Activated B cell treated with CpG ODN at 0.5 μM for 24 hours (primary cell): Measurements from ENCODE around the gene PROK2. TPM values are rescaled to one million over a fixed set of nuclear protein-coding genes. Genes with fewer than 3 reads are reported as not detected.

Experiments used
- ATAC-seq: fragments of 200-7000 bp; cut with Tn5 transposase; one replicate; pipeline ENCODE4 v1.10.0; 2021; ENCODE audit warnings: low read depth, mild to moderate bottlenecking, moderate library complexity
- CTCF ChIA-PET: fragments of 350-600 bp; sonication (Branson Sonifier 250); formaldehyde crosslinking; loops from one replicate; lab custom pipeline; 2021; ENCODE audit warnings: antibody characterized with exemption; lab: Charles Lee
- POLR2A ChIA-PET: fragments of 350-600 bp; sonication (Branson Sonifier 250); formaldehyde crosslinking; loops from one replicate; lab custom pipeline; 2021; ENCODE audit warnings: antibody characterized with exemption; lab: Charles Lee
- DNase-seq: peaks from one replicate; pipeline ENCODE4 v3.0.0; 2022
- H3K27ac Mint-ChIP-seq: one replicate; pipeline ENCODE4 v1.8.0; 2020; ENCODE audit warnings: mixed read lengths
- H3K27me3 Mint-ChIP-seq: one replicate; pipeline ENCODE4 v1.8.0; 2021; ENCODE audit warnings: mixed read lengths
- H3K36me3 Mint-ChIP-seq: one replicate; pipeline ENCODE4 v1.8.0; 2021; ENCODE audit warnings: low read depth, mixed read lengths
- H3K4me1 Mint-ChIP-seq: one replicate; pipeline ENCODE4 v1.8.0; 2021; ENCODE audit warnings: mixed read lengths
- H3K4me3 Mint-ChIP-seq: one replicate; pipeline ENCODE4 v1.8.0; 2020; ENCODE audit warnings: mild to moderate bottlenecking, mixed read lengths
- H3K9me3 Mint-ChIP-seq: one replicate; pipeline ENCODE4 v1.8.0; 2020; ENCODE audit warnings: mixed read lengths
- CTCF ChIP-seq: fragments of 200-600 bp; IDR thresholded peaks from one replicate; pipeline ENCODE4 v1.8.0; 2022; ENCODE audit warnings: antibody characterized with exemption, mild to moderate bottlenecking
- intact Hi-C: fragments of 100-400 bp; cut with micrococcal nuclease; formaldehyde crosslinking; loops from one replicate; pipeline ENCODE4 v1.15.1; 2024
- total RNA-seq: library from RNA; stranded (reverse); gene quantifications from 2 replicates; pipeline ENCODE4 v1.2.3, GENCODE V29; 2022

PROK2 gene
- total RNA-seq, 1 donor from 2014 or later: not detected

DNA sequence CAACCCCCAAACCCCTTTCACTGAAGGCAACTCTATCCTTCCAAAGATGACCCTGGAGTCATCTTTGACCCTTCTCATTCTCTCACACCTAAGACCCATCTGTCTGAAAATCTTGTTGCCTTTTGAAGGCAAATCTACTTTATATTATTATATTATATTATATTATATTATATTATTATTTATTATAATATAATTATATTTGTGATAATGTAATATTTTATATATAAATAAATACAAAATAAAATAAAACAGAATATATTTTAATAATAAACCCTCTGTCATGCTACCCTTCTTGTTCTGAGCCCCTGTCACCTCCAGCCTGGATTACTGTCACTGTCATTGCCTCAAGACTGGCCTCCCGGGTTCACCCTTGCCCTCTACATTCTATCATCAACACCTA lies 5.0 kb upstream of the PROK2 start:
- Mint-ChIP-seq H3K36me3 (no peaks in the 10 kb centered on the region), H3K4me1 (peaks cover 8% of the 10 kb centered on the region), H3K9me3 (no peaks in the 10 kb centered on the region), H3K4me3 (no peak overlapping the region), H3K27ac (no peak overlapping the region), H3K27me3 (peaks cover 35% of the 10 kb centered on the region)
- ChIA-PET CTCF (no interaction called here), POLR2A (no interaction called here)
- intact Hi-C loops: no loop called here
- DNase-seq: no peak
- no peak for ATAC-seq
- TF ChIP-seq CTCF: no peak

DNA sequence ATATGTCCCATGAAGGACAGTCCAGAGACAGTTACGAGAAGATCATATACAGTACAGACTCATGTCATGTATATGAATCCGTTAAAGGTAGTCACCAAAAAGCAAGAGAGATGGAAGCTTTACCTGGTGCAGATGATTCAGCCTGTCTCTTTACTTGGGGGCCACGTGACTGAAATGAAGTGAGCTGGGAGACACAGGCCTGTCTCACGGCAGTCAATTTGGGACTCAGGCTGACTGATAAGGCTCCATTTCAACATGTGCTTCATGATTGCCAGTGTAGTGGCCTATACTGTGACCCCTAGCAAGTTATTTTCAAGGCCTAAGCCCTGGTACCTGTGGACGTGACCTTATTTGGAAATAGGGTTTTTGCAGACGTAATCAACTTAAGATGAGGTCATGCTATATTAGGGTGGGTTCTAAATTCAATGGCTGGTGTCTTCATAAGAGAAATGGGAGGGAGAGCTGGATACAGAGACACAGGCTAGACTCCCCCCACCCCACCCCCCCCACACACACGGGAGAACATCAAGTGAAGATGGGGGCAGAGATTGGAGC lies 3.0 kb upstream of the PROK2 start:
- no peaks in the 10 kb centered on the region for H3K36me3 Mint-ChIP-seq
- H3K27me3 Mint-ChIP-seq: peaks cover 42% of the 10 kb centered on the region
- intact Hi-C loops: no loop called here
- ATAC-seq (no peak), DNase-seq (no peak)
- ChIA-PET CTCF (no interaction called here), POLR2A (no interaction called here)
- H3K4me1 Mint-ChIP-seq: peaks cover 17% of the 10 kb centered on the region
- no peaks in the 10 kb centered on the region for H3K9me3 Mint-ChIP-seq
- no peak for TF ChIP-seq CTCF
- no peak overlapping the region for H3K27ac Mint-ChIP-seq
- H3K4me3 Mint-ChIP-seq: no peak overlapping the region

DNA sequence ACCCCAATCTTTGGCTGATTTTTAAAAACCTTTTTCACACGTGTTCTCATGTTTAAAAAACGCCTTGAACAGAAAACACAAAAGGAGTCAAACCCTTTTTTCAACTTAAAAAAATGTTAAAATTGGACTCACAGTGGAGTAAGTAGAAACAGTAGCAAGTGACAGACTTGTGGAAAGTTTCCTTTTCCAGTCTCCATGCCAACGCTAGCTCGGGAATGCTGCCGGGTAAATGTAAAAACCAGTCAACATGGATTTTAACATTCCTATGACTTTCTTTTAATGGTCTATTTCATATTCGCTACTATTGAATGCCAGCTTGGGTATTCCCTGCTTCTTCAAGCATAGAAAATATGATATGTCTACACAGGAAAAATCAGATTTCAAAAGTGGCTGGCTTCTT lies 1.6 kb upstream of the PROK2 start:
- Mint-ChIP-seq H3K4me3 (no peak overlapping the region), H3K27me3 (peaks cover 51% of the 10 kb centered on the region), H3K4me1 (peaks cover 17% of the 10 kb centered on the region), H3K36me3 (no peaks in the 10 kb centered on the region), H3K27ac (no peak overlapping the region), H3K9me3 (no peaks in the 10 kb centered on the region)
- intact Hi-C loops: no loop called here
- ChIA-PET CTCF (no interaction called here), POLR2A (interaction anchor here (0.6 kb wide), 1 partner anchor 686 kb away, joined by 12 read pairs; no protein-coding TSS in a partner anchor)
- ATAC-seq: no peak
- no peak for DNase-seq
- TF ChIP-seq CTCF: no peak

DNA sequence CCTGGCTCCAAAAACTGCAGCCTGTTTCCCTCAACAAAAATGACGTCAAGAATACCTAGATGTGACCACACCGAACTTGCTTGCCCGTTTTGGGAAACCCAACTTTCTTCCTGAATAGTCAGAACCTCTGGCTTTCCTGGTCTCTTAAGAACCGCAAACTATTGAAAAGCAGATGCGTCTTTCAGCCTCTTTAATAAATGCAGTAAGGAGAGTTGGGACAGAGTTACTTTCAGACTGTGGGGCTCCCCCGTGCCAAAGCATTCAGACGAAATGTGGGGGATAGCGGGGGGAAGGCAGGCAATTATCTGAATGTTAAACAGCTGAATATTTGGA lies 1.2 kb upstream of the PROK2 start:
- ATAC-seq (no peak), DNase-seq (no peak)
- H3K9me3 Mint-ChIP-seq: no peaks in the 10 kb centered on the region
- ChIA-PET CTCF (no interaction called here), POLR2A (interaction anchor here (0.6 kb wide), 1 partner anchor 687 kb away, joined by 12 read pairs; no protein-coding TSS in a partner anchor)
- no peak overlapping the region for H3K4me3 Mint-ChIP-seq
- H3K4me1 Mint-ChIP-seq: peaks cover 17% of the 10 kb centered on the region
- no peak overlapping the region for H3K27ac Mint-ChIP-seq
- intact Hi-C loops: no loop called here
- peaks cover 53% of the 10 kb centered on the region for H3K27me3 Mint-ChIP-seq
- no peaks in the 10 kb centered on the region for H3K36me3 Mint-ChIP-seq
- TF ChIP-seq CTCF: no peak

GRCh38 chr3:71785532-71786216 lies 726 bp upstream of the PROK2 start:
- H3K4me3 Mint-ChIP-seq: peak overlapping the region; percentile 65
- DNase-seq (no peak), ATAC-seq (no peak)
- intact Hi-C loops: no loop called here
- no peak for TF ChIP-seq CTCF
- POLR2A ChIA-PET: no interaction called here
- peaks cover 17% of the 10 kb centered on the region for H3K4me1 Mint-ChIP-seq
- no peaks in the 10 kb centered on the region for H3K9me3 Mint-ChIP-seq
- CTCF ChIA-PET: no interaction called here
- H3K27me3 Mint-ChIP-seq: peaks cover 55% of the 10 kb centered on the region
- H3K36me3 Mint-ChIP-seq: no peaks in the 10 kb centered on the region
- no peak overlapping the region for H3K27ac Mint-ChIP-seq
